ENCODE data around the gene TMEM37.

TMEM37 gene

DNA sequence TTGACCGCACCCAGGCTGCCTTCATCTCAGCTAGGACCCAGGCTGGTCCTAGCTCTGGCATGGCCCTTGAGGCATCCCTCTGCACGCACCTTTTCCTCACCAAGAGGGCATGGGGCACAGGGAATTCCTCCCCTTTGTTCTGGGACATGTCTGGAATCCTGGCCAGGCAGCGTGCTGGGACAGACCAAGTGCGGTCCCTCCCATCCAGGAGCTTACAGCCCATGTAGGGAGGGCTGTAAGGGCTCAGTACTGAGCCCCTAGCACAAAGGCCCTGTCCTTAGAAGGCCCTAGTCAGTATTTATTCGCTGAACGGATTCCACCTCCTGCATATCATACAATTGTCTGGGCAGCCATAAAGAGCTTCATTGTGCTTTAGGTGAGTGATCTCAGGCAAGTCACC is 3.0 kb downstream of the TMEM37 start:
- no peak for DNase-seq

GRCh38 chr2:119435081-119435952 is 3.7 kb downstream of the TMEM37 start:
- no peak for DNase-seq

DNA sequence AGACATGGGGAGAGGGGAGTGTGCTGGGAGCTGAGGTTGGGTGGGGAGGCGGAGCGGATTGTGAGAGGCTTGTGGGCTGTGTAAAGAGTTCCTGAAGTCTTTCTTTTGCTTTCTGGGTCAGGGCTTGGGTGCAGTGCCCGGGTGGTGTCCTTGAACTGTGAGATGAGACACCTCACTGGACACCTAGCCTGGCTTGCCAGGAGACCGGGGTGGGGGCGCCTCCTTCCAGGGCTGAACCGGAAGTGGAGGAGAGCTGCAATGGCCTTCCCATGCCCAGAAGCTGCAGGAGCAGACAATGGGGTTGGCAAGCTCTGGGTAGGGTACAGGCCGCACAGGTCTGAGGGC is 4.3 kb downstream of the TMEM37 start:
- DNase-seq: no peak

- DNase-seq: no peak
Measured at GRCh38 chr2:119436993-119437772, 5.5 kb downstream of the TMEM37 start.

DNA sequence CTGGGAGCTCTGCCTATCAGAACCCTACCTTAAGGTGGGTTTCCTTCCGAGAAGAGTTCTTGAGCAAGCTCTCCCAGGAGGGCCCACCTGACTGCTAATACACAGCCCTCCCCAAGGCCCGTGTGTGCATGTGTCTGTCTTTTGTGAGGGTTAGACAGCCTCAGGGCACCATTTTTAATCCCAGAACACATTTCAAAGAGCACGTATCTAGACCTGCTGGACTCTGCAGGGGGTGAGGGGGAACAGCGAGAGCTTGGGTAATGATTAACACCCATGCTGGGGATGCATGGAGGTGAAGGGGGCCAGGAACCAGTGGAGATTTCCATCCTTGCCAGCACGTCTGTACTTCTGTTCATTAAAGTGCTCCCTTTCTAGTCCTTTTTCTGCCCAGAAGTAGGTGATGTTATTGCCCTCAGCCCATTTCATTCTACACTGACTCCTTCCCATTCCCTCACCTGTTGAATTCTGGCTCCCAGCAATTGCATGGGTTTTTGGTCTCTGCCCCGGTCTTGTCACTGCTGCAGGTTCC is 6.5 kb downstream of the TMEM37 start:
- no peak for DNase-seq

DNA sequence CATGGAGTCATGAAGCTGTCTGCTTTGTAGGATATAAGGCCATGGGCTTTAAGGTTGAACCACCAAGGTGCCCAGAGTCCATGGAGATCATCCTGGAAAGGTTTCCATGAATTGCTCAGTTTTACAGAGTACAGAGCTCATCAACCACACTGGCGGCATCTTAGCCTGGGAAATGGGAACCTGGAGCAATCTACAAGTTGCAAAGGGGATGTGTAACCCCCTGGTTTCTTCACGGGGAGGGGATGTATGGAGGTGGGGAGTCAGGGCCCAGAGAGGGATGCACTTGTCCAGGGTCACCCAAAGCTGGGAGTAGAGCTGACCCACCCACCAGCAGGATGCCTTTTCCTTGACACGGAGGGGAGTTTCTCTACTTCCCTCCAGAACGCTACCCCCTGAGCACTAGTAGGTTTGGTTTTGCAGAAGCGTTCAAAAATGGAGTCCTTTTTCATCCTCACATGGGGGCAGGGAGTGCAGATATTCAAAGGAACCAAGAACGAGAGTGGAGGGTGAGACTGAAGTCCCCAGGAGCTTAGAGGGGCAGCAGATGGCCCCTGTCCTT is 7.2 kb downstream of the TMEM37 start:
- no peak for DNase-seq

GRCh38 chr2:119439574-119440500 is 8.2 kb downstream of the TMEM37 start:
- no peak for DNase-seq

DNA sequence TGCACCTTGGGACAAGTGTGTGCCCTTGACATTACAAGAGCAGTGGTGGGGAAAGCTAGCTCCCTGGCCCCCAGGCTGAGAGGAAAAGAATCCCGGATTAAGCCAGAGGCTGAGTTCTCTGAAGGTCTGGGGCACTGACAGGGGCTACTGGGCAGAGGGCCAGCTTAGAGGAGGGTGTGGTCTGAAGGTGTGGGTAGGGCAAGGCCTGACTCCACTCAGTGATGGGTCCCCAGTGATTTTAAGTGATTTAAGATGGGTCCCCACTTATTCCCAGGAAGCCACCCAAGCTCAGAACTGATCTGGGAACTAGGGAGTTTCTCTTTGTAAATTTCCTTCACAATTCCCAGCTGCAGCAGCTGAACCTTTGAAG is 8.8 kb downstream of the TMEM37 start:
- no peak for DNase-seq

DNA sequence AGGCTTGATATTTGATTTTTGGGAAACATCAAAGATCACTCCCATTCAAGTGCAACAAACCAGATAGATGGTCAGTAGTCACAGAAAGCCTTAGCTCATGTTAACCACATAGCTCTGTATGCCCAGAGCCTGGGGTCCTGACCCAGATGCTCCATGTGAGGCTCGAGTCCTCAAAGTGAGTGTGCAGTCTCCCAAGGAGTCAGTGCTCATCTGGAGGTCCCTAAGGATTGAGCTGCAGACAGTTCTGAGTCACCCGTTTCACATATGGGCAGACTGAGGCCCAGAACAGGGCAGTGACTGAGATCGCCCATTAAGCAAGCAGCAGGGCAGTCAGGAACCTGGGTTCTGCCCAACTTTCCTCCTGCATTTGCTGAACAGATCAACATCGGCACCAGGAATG is 9.2 kb downstream of the TMEM37 start:
- no peak for DNase-seq

- no peak for DNase-seq
Measured at GRCh38 chr2:119441376-119442225, 9.9 kb downstream of the TMEM37 start.

DNA sequence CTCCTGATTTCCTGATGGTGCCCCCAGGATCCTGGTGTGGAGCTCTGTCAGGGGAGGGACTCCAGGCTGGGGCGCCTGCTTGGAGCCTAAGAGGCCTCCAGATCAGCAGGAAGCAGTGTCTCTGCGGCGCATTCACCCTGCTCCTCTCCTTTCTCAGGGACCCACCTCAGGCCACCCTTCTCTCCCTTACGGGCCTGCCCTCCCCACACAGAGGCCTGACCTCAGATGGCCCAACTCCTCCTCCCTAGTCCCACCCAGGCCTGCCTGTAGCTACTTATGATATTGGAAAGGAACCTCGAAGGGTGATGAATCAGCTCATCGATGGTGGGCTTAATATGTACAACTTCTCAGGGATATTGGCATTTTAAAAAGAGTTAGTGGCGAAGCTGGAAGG is 10.6 kb downstream of the TMEM37 start:
- DNase-seq: no peak

- DNase-seq: no peak
Measured at GRCh38 chr2:119442850-119443249, 11.2 kb downstream of the TMEM37 start.

DNA sequence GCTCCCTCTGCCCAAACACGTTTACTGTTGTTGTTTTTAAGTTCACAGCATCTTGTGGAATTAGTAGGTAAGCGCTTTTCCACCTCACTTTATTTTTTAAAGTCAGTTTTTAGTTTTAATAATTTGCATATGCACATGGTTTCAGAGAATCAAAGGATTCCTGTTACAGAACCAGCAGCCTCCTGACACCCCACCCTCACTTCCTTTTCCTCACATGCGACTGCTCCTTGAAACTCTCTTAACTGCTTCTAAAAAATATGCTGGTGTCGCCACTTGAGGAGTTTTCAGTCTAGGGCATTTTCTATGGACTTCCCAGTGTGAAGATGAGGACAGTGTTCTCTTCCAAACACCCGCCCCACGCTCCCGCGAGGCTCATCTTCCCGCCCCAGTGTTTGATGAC is 14.4 kb downstream of the TMEM37 start:
- no peak for DNase-seq

- DNase-seq: no peak
Measured at GRCh38 chr2:119448427-119449141, 16.9 kb downstream of the TMEM37 start.

- no peak for DNase-seq
Measured at GRCh38 chr2:119449521-119449920, 17.9 kb downstream of the TMEM37 start.

- DNase-seq: no peak
Measured at GRCh38 chr2:119451336-119452050, 19.8 kb downstream of the TMEM37 start.

GRCh38 chr2:119453972-119454593 is 22.4 kb downstream of the TMEM37 start:
- no peak for DNase-seq

DNA sequence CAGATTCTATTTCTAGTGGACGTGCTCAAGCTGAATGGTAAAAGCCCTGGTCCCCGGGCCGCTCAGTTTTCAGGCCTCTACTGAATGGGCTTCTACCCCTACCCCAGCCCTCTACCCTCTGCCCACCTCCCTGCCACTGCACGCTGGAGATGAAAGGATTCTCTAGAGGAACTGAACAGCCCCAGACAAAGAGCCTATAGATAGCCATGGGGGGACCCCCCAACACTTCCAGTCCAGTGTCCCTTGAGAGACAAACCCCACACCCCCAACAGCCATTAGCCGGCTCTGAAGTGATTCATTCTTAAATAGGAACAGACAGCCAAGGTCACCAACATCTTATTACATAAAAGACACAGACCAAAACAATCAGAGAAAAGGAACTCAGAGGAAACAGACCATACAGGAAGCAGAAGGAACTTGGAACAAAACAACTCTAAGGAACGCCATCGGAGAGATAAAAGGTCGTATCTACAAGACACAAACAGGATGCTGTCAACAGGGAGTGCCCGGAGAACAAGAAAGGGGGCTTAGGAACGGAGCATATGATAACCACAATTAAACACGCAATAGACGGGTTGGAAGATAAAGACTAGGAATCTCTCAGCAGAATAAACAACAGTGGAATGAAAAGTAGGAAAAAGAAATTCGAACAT is 23.5 kb downstream of the TMEM37 start:
- no peak for DNase-seq

DNA sequence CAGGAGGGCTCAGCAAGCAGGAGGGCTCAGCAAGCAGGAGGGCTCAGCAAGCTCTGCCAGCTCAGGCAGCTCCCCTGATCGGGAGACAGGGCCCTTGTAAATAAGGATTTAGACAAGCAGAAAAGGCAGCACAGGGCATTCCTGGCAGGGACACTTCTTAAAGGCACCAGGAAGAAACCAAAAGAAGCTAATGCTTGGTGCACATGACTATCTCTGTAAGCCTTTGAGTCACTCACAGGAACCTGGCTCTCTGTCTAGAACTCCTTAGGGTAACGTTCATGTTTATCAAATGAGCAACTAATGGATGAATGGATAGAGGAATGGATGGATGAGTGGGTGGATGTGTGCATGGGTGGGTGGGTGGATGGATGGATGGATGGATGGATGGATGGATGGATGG is 28.4 kb downstream of the TMEM37 start:
- DNase-seq: no peak
